Endothelial cell of umbilical vein (primary cell): Measurements from ENCODE around the gene RAPGEF3. TPM values are rescaled to one million over a fixed set of nuclear protein-coding genes. Genes with fewer than 3 reads are reported as not detected.

Experiments used
- BruUV-seq: library from RNA; stranded (reverse); fragments of 400-500 nt; replicated peaks from 2 replicates; lab custom pipeline; 2021; lab: Mats Ljungman, UMichigan
- CTCF ChIA-PET: fragments of 300-600, 350-600 bp; sonication (Branson Sonifier 250); formaldehyde crosslinking; loops from one replicate; lab custom pipeline; 2021; ENCODE audit warnings: antibody characterized with exemption, inconsistent platforms; lab: Charles Lee
- POLR2A ChIA-PET: fragments of 300-600, 350-600 bp; sonication (Branson Sonifier 250); formaldehyde crosslinking; loops from one replicate; lab custom pipeline; 2021; ENCODE audit warnings: antibody characterized with exemption, inconsistent platforms; lab: Charles Lee
- DNase-seq: peaks from one replicate; pipeline ENCODE4 v3.0.0-alpha.2; 2011; ENCODE audit warnings: low read depth, low spot score
- FAIRE-seq: peaks from 2 replicates; lab custom pipeline; 2011; peaks lifted over from hg19 to GRCh38; lab: Jason Lieb, UNC
- H2AFZ ChIP-seq: 2 replicates; pipeline ENCODE4 v1.6.0; 2012; ENCODE audit warnings: low read depth, low read length, control low read depth, inconsistent platforms
- H3K27ac ChIP-seq: 2 replicates; pipeline ENCODE4 v1.5.1; 2011; ENCODE audit warnings: low read depth, mild to moderate bottlenecking, control low read depth, low read length, moderate library complexity; ENCODE audit not compliant: insufficient read depth
- H3K27me3 ChIP-seq, 2 experiments: 2 replicates each; pipeline versions ENCODE4 v1.6.0 to v1.6.1; 2011; ENCODE audit warnings: low read length in 2 of 2, mixed read lengths in 1 of 2; ENCODE audit not compliant: control insufficient read depth in 2 of 2, insufficient read depth in 2 of 2
- H3K36me3 ChIP-seq, 2 experiments: 2 replicates in 1 of 2; 3 replicates in 1 of 2; pipeline ENCODE4 v1.5.1; 2011; ENCODE audit warnings: low read length in 2 of 2, mild to moderate bottlenecking in 1 of 2, moderate library complexity in 1 of 2; ENCODE audit not compliant: control insufficient read depth in 2 of 2, insufficient read depth in 2 of 2; ENCODE audit errors: extremely low read depth in 1 of 2
- H3K4me1 ChIP-seq: 3 replicates; pipeline ENCODE4 v1.5.1; 2011; ENCODE audit warnings: mild to moderate bottlenecking, low read length; ENCODE audit not compliant: control insufficient read depth, insufficient read depth; ENCODE audit errors: extremely low read depth
- H3K4me2 ChIP-seq: 2 replicates; pipeline ENCODE4 v1.6.1; 2011; ENCODE audit warnings: low read length, control low read depth, mixed read lengths; ENCODE audit not compliant: insufficient read depth
- H3K4me3 ChIP-seq, 3 experiments: fragments of 200-600 bp in 1 of 3; sonication (generic), shearing (Covaris generic) in 1 of 3; replicated peaks in 1 of 3; 2 replicates each; pipeline ENCODE4 v1.5.1; 2011 to 2016; ENCODE audit warnings: control low read depth in 3 of 3, low read length in 3 of 3, mild to moderate bottlenecking in 2 of 3, inconsistent platforms in 1 of 3, low read depth in 1 of 3, moderate library complexity in 1 of 3; ENCODE audit not compliant: insufficient read depth in 1 of 3
- H3K79me2 ChIP-seq: 2 replicates; pipeline ENCODE4 v1.6.0; 2012; ENCODE audit warnings: low read length, inconsistent platforms; ENCODE audit not compliant: control insufficient read depth, insufficient read depth
- H3K9ac ChIP-seq: replicated peaks from 2 replicates; pipeline ENCODE3; 2011; ENCODE audit warnings: low read length, control low read depth; ENCODE audit not compliant: insufficient read depth; ENCODE audit errors: extremely low read depth
- H3K9me1 ChIP-seq: replicated peaks from 3 replicates; pipeline ENCODE4 v1.6.0; 2011; ENCODE audit warnings: mild to moderate bottlenecking, low read length; ENCODE audit not compliant: control insufficient read depth, insufficient read depth; ENCODE audit errors: extremely low read depth
- H3K9me3 ChIP-seq: replicated peaks from 2 replicates; pipeline ENCODE4 v1.5.1; 2012; ENCODE audit warnings: low read length, inconsistent platforms; ENCODE audit not compliant: control insufficient read depth, insufficient read depth
- H4K20me1 ChIP-seq: replicated peaks from 2 replicates; pipeline ENCODE3; 2011; ENCODE audit warnings: mild to moderate bottlenecking, low read length; ENCODE audit not compliant: control insufficient read depth, insufficient read depth; ENCODE audit errors: extremely low read depth
- EZH2 ChIP-seq: IDR thresholded peaks from 2 replicates; pipeline ENCODE4 v1.6.1; 2012; ENCODE audit warnings: borderline replicate concordance, low read depth, mild to moderate bottlenecking, moderate library complexity, low read length, inconsistent platforms; ENCODE audit not compliant: severe bottlenecking
- FOS ChIP-seq: IDR thresholded peaks from 2 replicates; pipeline ENCODE4 v1.6.1; 2011; ENCODE audit warnings: mild to moderate bottlenecking, low read length, moderate library complexity, borderline replicate concordance; ENCODE audit not compliant: insufficient read depth
- GATA2 ChIP-seq: IDR thresholded peaks from 2 replicates; pipeline ENCODE4 v1.7.0; 2011; ENCODE audit warnings: low read depth, mild to moderate bottlenecking, moderate library complexity, mixed read lengths, low read length; ENCODE audit not compliant: insufficient read length, insufficient read depth
- JUN ChIP-seq: IDR thresholded peaks from 2 replicates; pipeline ENCODE4 v1.6.1; 2011; ENCODE audit warnings: borderline replicate concordance, low read depth; ENCODE audit not compliant: insufficient read length, insufficient read depth
- MYC ChIP-seq: IDR thresholded peaks from one replicate; pipeline ENCODE4 v1.6.1; 2011; ENCODE audit warnings: mild to moderate bottlenecking, low read depth, low read length
- POLR2A ChIP-seq: IDR thresholded peaks from 2 replicates; pipeline ENCODE4 v1.6.1; 2012; ENCODE audit warnings: low read depth, mild to moderate bottlenecking, control low read depth, low read length
- POLR2AphosphoS5 ChIP-seq: IDR thresholded peaks from 2 replicates; pipeline ENCODE4 v1.6.1; 2012; ENCODE audit warnings: low read depth, mild to moderate bottlenecking, control low read depth, low read length, moderate library complexity; ENCODE audit not compliant: insufficient read depth
- dilution Hi-C: fragments of 300-500 bp; cut with MboI; formaldehyde crosslinking; loops from one replicate; pipeline ENCODE4 v1.15.0; 2019; ENCODE audit warnings: low sequenced_read_pairs; ENCODE audit not compliant: extremely low pct_ligation_motif_present
- intact Hi-C: fragments of 100-400 bp; cut with micrococcal nuclease; formaldehyde crosslinking; loops from one replicate; pipeline ENCODE4 v1.10.0; 2022
- polyA plus RNA-seq, 4 experiments: library from polyadenylated mRNA; depleted of rRNA in 3 of 4; stranded (reverse) in 3 of 4; unstranded in 1 of 4; fragments of >200 nt; gene quantifications; 2 replicates each; pipeline versions ENCODE4 v1.2.1 to v1.2.3, GENCODE V29; 2011 to 2012; ENCODE audit warnings: missing spikeins in 1 of 4
- total RNA-seq: library from RNA; stranded (reverse); gene quantifications from 2 replicates; pipeline ENCODE4 v1.2.3, GENCODE V29; 2021
- TF ChIP-seq, protein P1 (sequence below): IDR thresholded peaks from 2 replicates; pipeline ENCODE4 v1.6.1; 2011; ENCODE audit not compliant: insufficient read depth, insufficient read length
- TF ChIP-seq, protein P2 (sequence below), 2 donors: IDR thresholded peaks; 1 replicate in 1 of 2; 2 replicates in 1 of 2; pipeline ENCODE4 v1.5.1; 2011; ENCODE audit warnings: low read length in 2 of 2, mild to moderate bottlenecking in 2 of 2, moderate library complexity in 2 of 2, control low read depth in 1 of 2, inconsistent platforms in 1 of 2, low read depth in 1 of 2; ENCODE audit not compliant: insufficient read depth in 1 of 2; ENCODE audit errors: extremely low read depth in 1 of 2

The RAPGEF3 gene
- total and polyA plus RNA-seq, 2 donors (not counting 3 experiments of a cell fraction or from before 2014, with no cell fraction given): 34.5 to 55.1 TPM

DNA sequence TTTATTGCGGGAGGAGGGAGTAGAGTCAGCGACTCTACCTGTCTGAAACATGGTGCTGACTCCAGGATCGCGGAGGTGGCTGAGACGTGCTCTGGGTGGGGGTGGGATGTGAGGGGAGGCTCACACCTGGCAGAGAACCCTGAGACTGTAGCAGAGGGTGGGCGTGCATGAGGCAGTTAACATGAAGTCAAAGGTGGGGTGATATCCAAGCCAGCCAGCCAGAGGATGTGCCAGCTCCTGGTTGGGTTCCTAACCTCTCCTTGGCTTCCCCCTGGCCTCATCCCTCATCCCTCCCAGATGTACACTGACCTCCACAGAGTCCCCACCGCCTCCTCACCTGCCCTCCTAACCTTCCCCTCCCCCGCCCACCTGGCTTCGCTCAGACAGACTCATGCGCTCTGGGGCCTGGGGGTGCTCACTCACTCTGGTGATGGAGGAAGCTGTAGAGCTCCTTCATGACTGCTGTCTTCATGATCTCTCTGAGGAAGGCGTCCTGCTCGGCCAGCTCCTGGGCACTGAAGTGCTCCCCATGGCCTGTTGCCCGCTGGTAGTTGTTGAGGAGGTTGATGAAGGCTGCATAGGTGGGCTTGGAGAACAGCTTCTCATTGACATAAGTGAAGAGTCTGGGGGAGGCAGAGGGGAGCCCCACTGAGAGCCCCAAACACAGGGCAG, 42.7 kb downstream of the RAPGEF3 start:
- dilution Hi-C loops (no loop called here), intact Hi-C loops (loop anchor here (1.0 to 10.0 kb wide), 4 partner anchors 51 to 439 kb away; partner anchors contain the start of gene ASB8)
- BruUV-seq: no TSS peak
- H3K4me2 ChIP-seq: no peak overlapping the region
- no peaks in the 10 kb centered on the region for H3K9me3 ChIP-seq
- POLR2A ChIA-PET: no interaction called here
- H3K36me3 ChIP-seq: no peaks in the 10 kb centered on the region
- no peak overlapping the region for H2AFZ ChIP-seq
- H4K20me1 ChIP-seq: no peaks in the 10 kb centered on the region
- CTCF ChIA-PET: interaction anchor here (0.7 to 11.5 kb wide), 15 partner anchors 8 to 233 kb away, joined by 3 to 172 read pairs (median 6); partner anchors contain the start of genes RAPGEF3 and SLC48A1
- no peak overlapping the region for H3K4me3 ChIP-seq
- no peaks in the 10 kb centered on the region for H3K79me2 ChIP-seq
- peaks cover 7% of the 10 kb centered on the region for H3K4me1 ChIP-seq
- DNase-seq: no peak
- H3K9me1 ChIP-seq: no peaks in the 10 kb centered on the region
- no peak for FAIRE-seq
- TF ChIP-seq, protein P1, sequence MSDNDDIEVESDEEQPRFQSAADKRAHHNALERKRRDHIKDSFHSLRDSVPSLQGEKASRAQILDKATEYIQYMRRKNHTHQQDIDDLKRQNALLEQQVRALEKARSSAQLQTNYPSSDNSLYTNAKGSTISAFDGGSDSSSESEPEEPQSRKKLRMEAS: no peak
- TF ChIP-seq, protein P2, sequence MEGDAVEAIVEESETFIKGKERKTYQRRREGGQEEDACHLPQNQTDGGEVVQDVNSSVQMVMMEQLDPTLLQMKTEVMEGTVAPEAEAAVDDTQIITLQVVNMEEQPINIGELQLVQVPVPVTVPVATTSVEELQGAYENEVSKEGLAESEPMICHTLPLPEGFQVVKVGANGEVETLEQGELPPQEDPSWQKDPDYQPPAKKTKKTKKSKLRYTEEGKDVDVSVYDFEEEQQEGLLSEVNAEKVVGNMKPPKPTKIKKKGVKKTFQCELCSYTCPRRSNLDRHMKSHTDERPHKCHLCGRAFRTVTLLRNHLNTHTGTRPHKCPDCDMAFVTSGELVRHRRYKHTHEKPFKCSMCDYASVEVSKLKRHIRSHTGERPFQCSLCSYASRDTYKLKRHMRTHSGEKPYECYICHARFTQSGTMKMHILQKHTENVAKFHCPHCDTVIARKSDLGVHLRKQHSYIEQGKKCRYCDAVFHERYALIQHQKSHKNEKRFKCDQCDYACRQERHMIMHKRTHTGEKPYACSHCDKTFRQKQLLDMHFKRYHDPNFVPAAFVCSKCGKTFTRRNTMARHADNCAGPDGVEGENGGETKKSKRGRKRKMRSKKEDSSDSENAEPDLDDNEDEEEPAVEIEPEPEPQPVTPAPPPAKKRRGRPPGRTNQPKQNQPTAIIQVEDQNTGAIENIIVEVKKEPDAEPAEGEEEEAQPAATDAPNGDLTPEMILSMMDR (IDR thresholded peaks at IDR 0.05; ENCODE audit: extremely low read depth in 1 of 2, insufficient read depth in 1 of 2, low read depth in 1 of 2, low read length in 2 of 2): no peak
- TF ChIP-seq POLR2A (no peak), MYC (no peak), JUN (no peak), EZH2 (no peak), POLR2AphosphoS5 (no peak), GATA2 (no peak), FOS (no peak)
- H3K27me3 ChIP-seq: no peaks in the 10 kb centered on the region
- no peak overlapping the region for H3K27ac ChIP-seq
- no peak overlapping the region for H3K9ac ChIP-seq
